Neural progenitor cell (in vitro differentiated cells): ENCODE measurements around the gene WDR45B. TPM values are rescaled to one million over a fixed set of nuclear protein-coding genes. Genes with fewer than 3 reads are reported as not detected.

Source experiments
- DNase-seq: peaks from one replicate; pipeline ENCODE4 v3.0.0-alpha.2; 2016; ENCODE audit warnings: low spot score
- H2AFZ ChIP-seq: fragments of 200-600 bp; sonication (generic); replicated peaks from 2 replicates; pipeline ENCODE4 v1.6.1; 2016; ENCODE audit warnings: antibody characterized with exemption
- H3F3A ChIP-seq: fragments of 200-600 bp; sonication (generic); 2 replicates; pipeline ENCODE4 v1.6.1; 2016; ENCODE audit warnings: antibody characterized with exemption, low read depth
- H3K27ac ChIP-seq: fragments of 200-600 bp; sonication (generic); 2 replicates; pipeline ENCODE4 v1.5.1; 2016; ENCODE audit warnings: mild to moderate bottlenecking
- H3K27me3 ChIP-seq: fragments of 200-600 bp; sonication (generic); 2 replicates; pipeline ENCODE4 v1.6.1; 2016; ENCODE audit warnings: mild to moderate bottlenecking, moderate library complexity
- H3K36me3 ChIP-seq: fragments of 200-600 bp; sonication (generic); 2 replicates; pipeline ENCODE4 v1.5.1; 2016
- H3K4me1 ChIP-seq: fragments of 200-600 bp; sonication (generic); 2 replicates; pipeline ENCODE4 v1.6.1; 2016; ENCODE audit warnings: mixed run types
- H3K4me2 ChIP-seq: fragments of 200-600 bp; sonication (generic); 2 replicates; pipeline ENCODE4 v1.6.1; 2016
- H3K4me3 ChIP-seq: fragments of 200-600 bp; sonication (generic); 2 replicates; pipeline ENCODE4 v1.5.1; 2016
- H3K79me2 ChIP-seq: fragments of 200-600 bp; sonication (generic); 2 replicates; pipeline ENCODE4 v1.6.1; 2016; ENCODE audit warnings: low read depth
- H3K9ac ChIP-seq: fragments of 200-600 bp; sonication (generic); 2 replicates; pipeline ENCODE4 v1.6.1; 2016
- H3K9me3 ChIP-seq: fragments of 200-600 bp; sonication (generic); 2 replicates; pipeline ENCODE4 v1.5.1; 2016; ENCODE audit warnings: low read depth
- H4K20me1 ChIP-seq: fragments of 200-600 bp; sonication (generic); 2 replicates; pipeline ENCODE4 v1.6.1; 2016; ENCODE audit warnings: low read depth
- H3K27ac Mint-ChIP-seq: 3 replicates; pipeline ENCODE4 v1.8.0; 2021; ENCODE audit warnings: mixed read lengths
- H3K27me3 Mint-ChIP-seq: 2 replicates; pipeline ENCODE4 v1.8.0; 2022; ENCODE audit warnings: low read depth, mild to moderate bottlenecking, inconsistent platforms, moderate library complexity, mixed read lengths; ENCODE audit not compliant: insufficient read depth
- H3K36me3 Mint-ChIP-seq: 3 replicates; pipeline ENCODE4 v1.8.0; 2021; ENCODE audit warnings: mixed read lengths
- H3K4me1 Mint-ChIP-seq: 3 replicates; pipeline ENCODE4 v1.8.0; 2021; ENCODE audit warnings: mixed read lengths
- H3K4me3 Mint-ChIP-seq: 3 replicates; pipeline ENCODE4 v1.8.0; 2021; ENCODE audit warnings: mild to moderate bottlenecking, moderate library complexity, mixed read lengths
- H3K9me3 Mint-ChIP-seq: 3 replicates; pipeline ENCODE4 v1.8.0; 2020; ENCODE audit warnings: mixed read lengths
- EZH2 ChIP-seq: fragments of 200-600 bp; sonication (generic); IDR thresholded peaks from 2 replicates; pipeline ENCODE4 v1.6.1; 2017; ENCODE audit warnings: antibody characterized with exemption, mild to moderate bottlenecking, moderate library complexity
- EZH2phosphoT487 ChIP-seq: fragments of 200-600 bp; sonication (generic); IDR thresholded peaks from 2 replicates; pipeline ENCODE4 v1.6.1; 2017; ENCODE audit warnings: antibody characterized with exemption
- total RNA-seq: library from RNA; depleted of rRNA; stranded (reverse); fragments of >200 nt; gene quantifications from 2 replicates; pipeline ENCODE4 v1.2.3, GENCODE V29; 2015; ENCODE audit warnings: low replicate concordance
- TF ChIP-seq, protein P1 (sequence below): fragments of 200-600 bp; sonication (generic); IDR thresholded peaks from 2 replicates; pipeline ENCODE4 v1.5.1; 2017; ENCODE audit warnings: antibody characterized with exemption, mild to moderate bottlenecking

Gene WDR45B
- total RNA-seq, 1 donor from 2014 or later = 110 TPM

DNA sequence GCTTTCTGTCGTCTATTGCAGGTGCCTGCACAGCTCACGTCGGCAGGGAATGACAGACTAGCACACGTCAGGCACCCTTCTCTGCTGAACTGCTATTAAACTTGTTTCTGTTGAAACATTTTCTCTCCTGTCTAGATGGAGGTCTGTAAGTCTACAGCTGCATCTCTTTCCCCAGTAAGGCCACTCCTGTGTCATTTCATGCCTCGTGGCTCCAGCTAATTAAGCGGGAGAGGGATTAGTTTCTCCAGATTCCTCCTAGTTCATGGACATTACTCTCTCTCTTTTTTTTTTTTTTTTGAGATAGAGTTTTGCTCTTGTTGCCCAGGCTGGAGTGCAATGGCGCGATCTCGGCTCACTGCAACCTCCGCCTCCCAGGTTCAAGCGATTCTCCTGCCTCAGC lies 74.2 kb downstream of the WDR45B start:
- H3K4me3 ChIP-seq = no peak overlapping the region
- H3K9me3 ChIP-seq = no peaks in the 10 kb centered on the region
- H3K9ac ChIP-seq = no peak overlapping the region
- no peak overlapping the region for H3K27ac ChIP-seq
- Mint-ChIP-seq H3K4me1 (no peaks in the 10 kb centered on the region), H3K4me3 (no peak overlapping the region), H3K36me3 (peaks cover 40% of the 10 kb centered on the region), H3K27me3 (no peaks in the 10 kb centered on the region), H3K27ac (no peak overlapping the region), H3K9me3 (no peaks in the 10 kb centered on the region)
- H3K4me1 ChIP-seq = no peaks in the 10 kb centered on the region
- H3K27me3 ChIP-seq = no peaks in the 10 kb centered on the region
- no peaks in the 10 kb centered on the region for H3K36me3 ChIP-seq
- no peaks in the 10 kb centered on the region for H3F3A ChIP-seq
- no peak for TF ChIP-seq EZH2phosphoT487
- DNase-seq = no peak
- H3K4me2 ChIP-seq = no peak overlapping the region
- H3K79me2 ChIP-seq = peaks cover 30% of the 10 kb centered on the region
- H2AFZ ChIP-seq = no peak overlapping the region
- peaks cover 18% of the 10 kb centered on the region for H4K20me1 ChIP-seq

DNA sequence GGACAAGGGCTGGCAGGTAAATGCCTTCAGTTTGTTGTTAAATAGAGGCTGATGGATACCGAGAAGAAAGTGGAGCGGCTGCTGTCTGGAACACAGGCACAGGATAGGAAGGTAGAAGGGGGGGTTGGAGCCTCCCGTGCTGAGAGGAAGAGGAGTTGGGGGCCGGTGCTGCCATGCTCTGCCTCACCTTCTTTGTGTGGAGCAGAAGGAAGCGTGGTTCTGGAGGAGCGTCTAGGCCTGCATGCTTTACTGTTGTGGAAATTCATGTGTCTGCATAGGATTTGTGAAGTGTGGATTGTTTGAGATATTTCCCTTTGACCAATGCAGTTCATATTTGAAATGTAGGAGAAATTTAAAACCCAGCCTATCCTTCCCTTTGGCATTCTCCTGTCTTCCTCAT lies 76.4 kb downstream of the WDR45B start:
- Histone ChIP-seq H3K36me3 (no peaks in the 10 kb centered on the region), H3K4me1 (no peaks in the 10 kb centered on the region), H2AFZ (no peak overlapping the region), H3K27me3 (no peaks in the 10 kb centered on the region), H3K4me3 (no peak overlapping the region), H3F3A (no peaks in the 10 kb centered on the region), H3K9me3 (no peaks in the 10 kb centered on the region), H3K4me2 (no peak overlapping the region), H4K20me1 (peaks cover 32% of the 10 kb centered on the region), H3K9ac (no peak overlapping the region), H3K27ac (no peak overlapping the region), H3K79me2 (peaks cover 44% of the 10 kb centered on the region)
- no peak for DNase-seq
- H3K9me3 Mint-ChIP-seq = no peaks in the 10 kb centered on the region
- no peaks in the 10 kb centered on the region for H3K4me1 Mint-ChIP-seq
- peaks cover 39% of the 10 kb centered on the region for H3K36me3 Mint-ChIP-seq
- no peak overlapping the region for H3K27ac Mint-ChIP-seq
- H3K27me3 Mint-ChIP-seq = no peaks in the 10 kb centered on the region
- TF ChIP-seq EZH2 (no peak), EZH2phosphoT487 (no peak)
- TF ChIP-seq, protein P1, sequence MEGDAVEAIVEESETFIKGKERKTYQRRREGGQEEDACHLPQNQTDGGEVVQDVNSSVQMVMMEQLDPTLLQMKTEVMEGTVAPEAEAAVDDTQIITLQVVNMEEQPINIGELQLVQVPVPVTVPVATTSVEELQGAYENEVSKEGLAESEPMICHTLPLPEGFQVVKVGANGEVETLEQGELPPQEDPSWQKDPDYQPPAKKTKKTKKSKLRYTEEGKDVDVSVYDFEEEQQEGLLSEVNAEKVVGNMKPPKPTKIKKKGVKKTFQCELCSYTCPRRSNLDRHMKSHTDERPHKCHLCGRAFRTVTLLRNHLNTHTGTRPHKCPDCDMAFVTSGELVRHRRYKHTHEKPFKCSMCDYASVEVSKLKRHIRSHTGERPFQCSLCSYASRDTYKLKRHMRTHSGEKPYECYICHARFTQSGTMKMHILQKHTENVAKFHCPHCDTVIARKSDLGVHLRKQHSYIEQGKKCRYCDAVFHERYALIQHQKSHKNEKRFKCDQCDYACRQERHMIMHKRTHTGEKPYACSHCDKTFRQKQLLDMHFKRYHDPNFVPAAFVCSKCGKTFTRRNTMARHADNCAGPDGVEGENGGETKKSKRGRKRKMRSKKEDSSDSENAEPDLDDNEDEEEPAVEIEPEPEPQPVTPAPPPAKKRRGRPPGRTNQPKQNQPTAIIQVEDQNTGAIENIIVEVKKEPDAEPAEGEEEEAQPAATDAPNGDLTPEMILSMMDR = no peak
- H3K4me3 Mint-ChIP-seq = no peak overlapping the region

DNA sequence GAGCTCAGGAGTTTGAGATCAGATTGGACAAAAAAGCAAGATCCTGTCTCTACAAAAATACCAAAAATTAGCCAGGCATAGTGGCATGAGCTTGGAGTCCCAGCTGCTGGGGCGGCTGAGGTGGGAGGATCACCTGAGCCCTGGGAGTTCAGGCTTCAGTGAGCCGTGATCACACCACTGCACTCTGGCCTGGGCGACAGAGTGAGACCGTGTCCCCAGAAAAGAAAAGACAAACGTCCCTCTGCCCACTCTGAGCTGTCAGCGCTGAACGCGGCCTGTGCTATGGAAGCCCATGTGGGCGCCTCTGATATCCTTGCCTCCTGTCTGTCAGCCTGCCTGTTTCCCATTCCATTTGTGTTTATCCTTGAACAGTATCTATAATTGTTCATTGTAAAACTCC lies 78.0 kb downstream of the WDR45B start:
- H3K4me2 ChIP-seq = no peak overlapping the region
- H3K4me1 ChIP-seq = no peaks in the 10 kb centered on the region
- H3K36me3 Mint-ChIP-seq = peaks cover 36% of the 10 kb centered on the region
- H3K27me3 Mint-ChIP-seq = no peaks in the 10 kb centered on the region
- no peak overlapping the region for H3K27ac ChIP-seq
- H3F3A ChIP-seq = no peaks in the 10 kb centered on the region
- no peak overlapping the region for H3K4me3 Mint-ChIP-seq
- peaks cover 4% of the 10 kb centered on the region for H3K36me3 ChIP-seq
- no peak overlapping the region for H2AFZ ChIP-seq
- H3K4me1 Mint-ChIP-seq = no peaks in the 10 kb centered on the region
- H3K79me2 ChIP-seq = peaks cover 58% of the 10 kb centered on the region
- no peak for DNase-seq
- TF ChIP-seq EZH2 (no peak), EZH2phosphoT487 (no peak)
- TF ChIP-seq, protein P1 = no peak
- no peak overlapping the region for H3K4me3 ChIP-seq
- peaks cover 47% of the 10 kb centered on the region for H4K20me1 ChIP-seq
- H3K9me3 Mint-ChIP-seq = no peaks in the 10 kb centered on the region
- H3K27me3 ChIP-seq = no peaks in the 10 kb centered on the region
- H3K9ac ChIP-seq = no peak overlapping the region
- H3K27ac Mint-ChIP-seq = no peak overlapping the region
- no peaks in the 10 kb centered on the region for H3K9me3 ChIP-seq

GRCh38 chr17:82569621-82570020 lies 78.6 kb downstream of the WDR45B start:
- TF ChIP-seq EZH2phosphoT487 = no peak
- TF ChIP-seq, protein P1 = no peak
- no peak for TF ChIP-seq EZH2
- no peak overlapping the region for H3K4me3 Mint-ChIP-seq
- Histone ChIP-seq H3K27ac (no peak overlapping the region), H3K9me3 (no peaks in the 10 kb centered on the region), H3K36me3 (peaks cover 8% of the 10 kb centered on the region), H3K9ac (no peak overlapping the region), H4K20me1 (peaks cover 53% of the 10 kb centered on the region), H2AFZ (no peak overlapping the region), H3F3A (no peaks in the 10 kb centered on the region), H3K4me1 (no peaks in the 10 kb centered on the region), H3K4me3 (no peak overlapping the region), H3K79me2 (peaks cover 64% of the 10 kb centered on the region), H3K27me3 (no peaks in the 10 kb centered on the region), H3K4me2 (no peak overlapping the region)
- H3K4me1 Mint-ChIP-seq = no peaks in the 10 kb centered on the region
- no peaks in the 10 kb centered on the region for H3K9me3 Mint-ChIP-seq
- no peak for DNase-seq
- no peaks in the 10 kb centered on the region for H3K27me3 Mint-ChIP-seq
- no peak overlapping the region for H3K27ac Mint-ChIP-seq
- H3K36me3 Mint-ChIP-seq = peaks cover 40% of the 10 kb centered on the region
